A549 treated with Mapracorat at 1 μM for 4 hours (cell line): ENCODE data around the gene DMRT2. TPM values are rescaled to one million over a fixed set of nuclear protein-coding genes. Genes with fewer than 3 reads are reported as not detected.

Source experiments
- total RNA-seq: library from RNA; stranded (reverse); fragments of 200-300 nt; extraction: Qiagen RNA extraction; gene quantifications from 5 replicates; pipeline ENCODE4 v1.2.3, GENCODE V29; 2022

DMRT2 gene
- 0.13 to 0.16 TPM in 2 of 5 replicates, not detected in the others for total RNA-seq

DNA sequence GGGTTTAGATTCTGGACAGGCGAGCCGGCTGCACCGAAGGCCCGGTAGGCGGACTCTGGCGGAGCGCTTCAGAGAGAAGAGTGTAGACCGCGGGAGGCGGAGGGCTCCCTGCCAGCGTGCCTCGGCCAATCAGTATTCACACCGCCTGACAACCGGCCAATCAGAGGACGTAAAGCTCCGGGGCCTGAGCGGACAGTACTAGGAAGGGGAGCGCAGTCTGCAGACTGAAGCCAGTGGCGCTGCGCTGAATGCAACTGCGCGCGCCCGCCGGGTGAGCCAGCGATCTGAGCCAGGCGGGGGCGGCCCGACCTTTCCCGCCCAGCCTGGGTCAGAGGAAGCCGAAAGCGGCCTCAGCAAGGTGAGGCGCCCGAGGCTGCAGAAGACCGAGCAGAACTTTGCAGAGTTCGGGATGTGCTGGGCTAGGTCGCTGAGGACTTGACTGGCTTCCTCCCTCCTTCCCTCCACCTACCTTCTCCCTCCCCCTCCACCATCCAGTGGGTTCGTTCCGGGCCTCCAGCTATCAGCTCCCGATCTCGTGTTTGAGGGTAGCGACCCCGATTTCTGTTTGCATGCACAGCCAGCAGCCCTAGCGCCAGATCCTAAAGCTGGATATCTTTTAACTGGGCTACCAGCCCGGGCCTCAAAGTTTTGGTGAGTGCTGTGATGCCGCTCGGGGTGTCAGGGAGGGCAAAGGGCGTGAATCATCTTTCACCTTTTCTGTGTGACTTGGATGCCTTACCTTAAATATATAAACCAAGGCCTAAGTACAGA, at the start of gene DMRT2:
Gene DMRT2 (plus strand): TSS at position 233 of the 771 bp plus-strand sequence. CDS start 1,257 bp downstream, outside the sequence.

Other genes with a start within 250 kb of the DMRT2 start
- not detected in 5 replicates for gene DMRT1, start 208.7 kb upstream of the DMRT2 start, total RNA-seq
- not detected in 5 replicates for gene DMRT3, start 73.7 kb upstream of the DMRT2 start, total RNA-seq